ENCODE results near the gene CTXND1.

Gene CTXND1

DNA sequence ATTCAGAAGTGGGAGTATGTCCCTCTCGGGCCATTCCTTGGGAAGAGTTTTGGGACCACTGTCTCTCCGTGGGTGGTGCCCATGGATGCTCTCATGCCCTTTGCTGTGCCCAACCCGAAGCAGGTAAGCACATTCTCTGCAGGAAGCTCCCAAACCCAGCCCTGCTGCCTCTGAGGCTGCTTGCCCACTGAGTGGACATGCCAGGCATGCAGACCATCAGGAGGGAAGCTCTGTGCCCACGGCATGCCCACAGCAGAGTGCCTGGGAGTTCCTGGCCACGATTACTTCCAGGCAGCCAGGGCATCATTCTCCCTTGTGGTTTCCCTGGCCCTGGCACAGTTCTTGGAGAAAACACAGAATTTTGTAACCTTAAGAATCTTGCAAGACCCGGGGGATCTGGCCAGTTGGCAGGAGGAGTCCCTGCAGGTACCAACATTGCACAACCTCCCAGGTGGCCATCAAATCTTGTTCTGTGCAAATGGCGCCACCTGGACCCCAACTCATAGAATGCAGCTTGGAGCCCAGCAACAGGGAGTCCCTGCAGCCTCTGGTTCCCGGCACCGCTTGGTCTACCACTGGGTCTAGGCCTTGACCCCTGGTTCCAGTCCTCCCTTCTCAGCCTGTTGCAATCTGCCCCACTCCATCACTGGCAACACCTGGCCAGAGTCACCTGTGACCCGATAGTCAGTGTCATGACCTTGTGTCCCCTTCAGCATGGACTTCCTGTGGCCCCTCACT lies 78.8 kb downstream of the CTXND1 start:
- no peaks in the 10 kb centered on the region for H3K27me3 ChIP-seq (ENCODE audit: low read depth, low read length)
- no peaks in the 10 kb centered on the region for H3K36me3 ChIP-seq (replicated peaks; ENCODE audit: low read depth, low read length)
- H4K20me1 ChIP-seq (ENCODE audit: insufficient read depth, low read length): no peaks in the 10 kb centered on the region
- H3K9ac ChIP-seq (ENCODE audit: low read length): no peak overlapping the region
- no peak overlapping the region for H2AFZ ChIP-seq (ENCODE audit: low read depth, low read length)
- H3K9me3 ChIP-seq (ENCODE audit: insufficient read depth, low read length): no peaks in the 10 kb centered on the region
- H3K4me3 ChIP-seq (ENCODE audit: low read length): no peak overlapping the region
- TF ChIP-seq EZH2phosphoT487 (IDR thresholded peaks at IDR 0.05; ENCODE audit: low read depth) (no peak), CTCF (IDR thresholded peaks at IDR 0.05; ENCODE audit: low read depth, low read length) (peak; percentile 90)
- H3K79me2 ChIP-seq (ENCODE audit: low read length): no peaks in the 10 kb centered on the region
- no peaks in the 10 kb centered on the region for H3K4me1 ChIP-seq (ENCODE audit: low read length)
- no peak overlapping the region for H3K27ac ChIP-seq (ENCODE audit: low read length)
- no peak overlapping the region for H3K4me2 ChIP-seq (ENCODE audit: low read length)

- H3K79me2 ChIP-seq (ENCODE audit: low read length): no peaks in the 10 kb centered on the region
- H3K36me3 ChIP-seq (replicated peaks; ENCODE audit: low read depth, low read length): no peaks in the 10 kb centered on the region
- H3K4me2 ChIP-seq (ENCODE audit: low read length): no peak overlapping the region
- no peak overlapping the region for H3K4me3 ChIP-seq (ENCODE audit: low read length)
- no peak overlapping the region for H2AFZ ChIP-seq (ENCODE audit: low read depth, low read length)
- no peaks in the 10 kb centered on the region for H3K9me3 ChIP-seq (ENCODE audit: insufficient read depth, low read length)
- no peaks in the 10 kb centered on the region for H3K4me1 ChIP-seq (ENCODE audit: low read length)
- no peak overlapping the region for H3K9ac ChIP-seq (ENCODE audit: low read length)
- H4K20me1 ChIP-seq (ENCODE audit: insufficient read depth, low read length): no peaks in the 10 kb centered on the region
- no peak for TF ChIP-seq EZH2phosphoT487 (IDR thresholded peaks at IDR 0.05; ENCODE audit: low read depth)
- no peak for TF ChIP-seq CTCF (IDR thresholded peaks at IDR 0.05; ENCODE audit: low read depth, low read length)
- H3K27me3 ChIP-seq (ENCODE audit: low read depth, low read length): no peaks in the 10 kb centered on the region
- no peak overlapping the region for H3K27ac ChIP-seq (ENCODE audit: low read length)
Observed at GRCh38 chr15:80172401-80172800, 79.6 kb downstream of the CTXND1 start.

GRCh38 chr15:80171787-80172186 lies 80.2 kb downstream of the CTXND1 start:
- Histone ChIP-seq H3K4me1 (ENCODE audit: low read length) (no peaks in the 10 kb centered on the region), H4K20me1 (ENCODE audit: insufficient read depth, low read length) (no peaks in the 10 kb centered on the region), H3K9ac (ENCODE audit: low read length) (no peak overlapping the region), H3K79me2 (ENCODE audit: low read length) (no peaks in the 10 kb centered on the region), H3K27ac (ENCODE audit: low read length) (no peak overlapping the region), H3K36me3 (replicated peaks; ENCODE audit: low read depth, low read length) (no peaks in the 10 kb centered on the region), H3K27me3 (ENCODE audit: low read depth, low read length) (no peaks in the 10 kb centered on the region), H3K4me2 (ENCODE audit: low read length) (no peak overlapping the region), H2AFZ (ENCODE audit: low read depth, low read length) (no peak overlapping the region), H3K9me3 (ENCODE audit: insufficient read depth, low read length) (no peaks in the 10 kb centered on the region), H3K4me3 (ENCODE audit: low read length) (no peak overlapping the region)
- TF ChIP-seq EZH2phosphoT487 (IDR thresholded peaks at IDR 0.05; ENCODE audit: low read depth): no peak

DNA sequence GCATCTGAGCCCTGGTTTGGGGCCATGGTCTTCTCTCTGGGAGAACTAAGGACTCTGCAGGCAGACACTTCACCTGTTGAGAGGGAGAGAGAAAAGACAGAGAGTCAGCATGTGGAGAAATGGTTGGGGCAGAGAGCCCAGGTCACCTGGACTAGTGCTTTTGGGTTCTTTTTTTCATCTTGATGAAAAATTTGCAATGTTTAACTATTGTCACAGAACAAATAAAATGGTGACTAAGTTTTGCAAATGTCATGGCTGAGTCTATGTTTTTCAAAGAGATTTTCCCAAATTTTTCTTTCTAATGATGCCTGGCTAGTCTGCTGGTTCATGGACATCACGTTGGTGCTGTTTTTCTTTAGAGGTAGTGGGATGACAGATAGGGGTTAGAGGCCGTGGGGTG lies 81.4 kb downstream of the CTXND1 start:
- H3K36me3 ChIP-seq (replicated peaks; ENCODE audit: low read depth, low read length): no peaks in the 10 kb centered on the region
- H3K79me2 ChIP-seq (ENCODE audit: low read length): no peaks in the 10 kb centered on the region
- no peak overlapping the region for H3K27ac ChIP-seq (ENCODE audit: low read length)
- TF ChIP-seq CTCF (IDR thresholded peaks at IDR 0.05; ENCODE audit: low read depth, low read length): no peak
- TF ChIP-seq EZH2phosphoT487 (IDR thresholded peaks at IDR 0.05; ENCODE audit: low read depth): no peak
- no peaks in the 10 kb centered on the region for H3K4me1 ChIP-seq (ENCODE audit: low read length)
- H4K20me1 ChIP-seq (ENCODE audit: insufficient read depth, low read length): no peaks in the 10 kb centered on the region
- H2AFZ ChIP-seq (ENCODE audit: low read depth, low read length): no peak overlapping the region
- no peak overlapping the region for H3K4me2 ChIP-seq (ENCODE audit: low read length)
- H3K9me3 ChIP-seq (ENCODE audit: insufficient read depth, low read length): no peaks in the 10 kb centered on the region
- H3K4me3 ChIP-seq (ENCODE audit: low read length): no peak overlapping the region
- H3K9ac ChIP-seq (ENCODE audit: low read length): no peak overlapping the region
- H3K27me3 ChIP-seq (ENCODE audit: low read depth, low read length): no peaks in the 10 kb centered on the region
